Dendritic cell treated with granulocyte-macrophage colony-stimulating factor and Interleukin-4, amounts not matched to agents 40 ng/mL and 50 ng/mL, for 4 days (primary cell): ENCODE results near the gene MPPED1.

Experiments used
- H3K27ac Mint-ChIP-seq: one replicate; pipeline ENCODE4 v1.8.0; 2022; ENCODE audit warnings: mild to moderate bottlenecking, mixed read lengths
- H3K27me3 Mint-ChIP-seq: one replicate; pipeline ENCODE4 v1.8.0; 2022; ENCODE audit warnings: mild to moderate bottlenecking, mixed read lengths
- H3K36me3 Mint-ChIP-seq: one replicate; pipeline ENCODE4 v1.8.0; 2022; ENCODE audit warnings: low read depth, mixed read lengths
- H3K4me1 Mint-ChIP-seq: one replicate; pipeline ENCODE4 v1.8.0; 2022; ENCODE audit warnings: low read depth, mixed read lengths
- H3K4me3 Mint-ChIP-seq: one replicate; pipeline ENCODE4 v1.8.0; 2022; ENCODE audit warnings: mild to moderate bottlenecking, moderate library complexity, mixed read lengths
- H3K9me3 Mint-ChIP-seq: one replicate; pipeline ENCODE4 v1.8.0; 2022; ENCODE audit warnings: mixed read lengths
- intact Hi-C: fragments of 100-400 bp; cut with micrococcal nuclease; formaldehyde crosslinking; loops from one replicate; pipeline ENCODE4 v1.15.0; 2022

MPPED1 gene

DNA sequence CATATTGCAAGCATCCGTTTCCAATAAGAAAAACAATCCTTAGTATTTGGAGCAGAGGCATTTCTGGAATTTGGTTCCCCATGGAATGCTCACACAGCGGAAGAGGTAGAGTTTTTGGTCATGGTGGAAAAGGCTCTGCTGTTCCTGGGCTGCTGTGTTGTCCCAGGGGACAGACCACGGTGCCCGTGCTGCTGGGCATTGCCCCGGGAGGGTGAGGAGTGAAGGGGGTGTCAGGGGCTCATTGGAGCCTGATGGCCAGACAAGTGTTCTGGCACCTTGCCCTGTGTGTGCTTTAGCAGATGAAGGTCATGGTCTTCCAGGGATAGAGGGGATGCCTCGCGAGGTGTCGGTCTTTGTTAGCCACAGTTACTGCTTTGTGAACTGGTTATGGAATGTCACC lies 61.2 kb downstream of the MPPED1 start:
- no peaks in the 10 kb centered on the region for H3K9me3 Mint-ChIP-seq
- intact Hi-C loops, result no loop called here
- no peaks in the 10 kb centered on the region for H3K36me3 Mint-ChIP-seq
- H3K27me3 Mint-ChIP-seq, result peaks cover 6% of the 10 kb centered on the region
- H3K27ac Mint-ChIP-seq, result no peak overlapping the region
- H3K4me3 Mint-ChIP-seq, result no peak overlapping the region
- H3K4me1 Mint-ChIP-seq, result no peaks in the 10 kb centered on the region

DNA sequence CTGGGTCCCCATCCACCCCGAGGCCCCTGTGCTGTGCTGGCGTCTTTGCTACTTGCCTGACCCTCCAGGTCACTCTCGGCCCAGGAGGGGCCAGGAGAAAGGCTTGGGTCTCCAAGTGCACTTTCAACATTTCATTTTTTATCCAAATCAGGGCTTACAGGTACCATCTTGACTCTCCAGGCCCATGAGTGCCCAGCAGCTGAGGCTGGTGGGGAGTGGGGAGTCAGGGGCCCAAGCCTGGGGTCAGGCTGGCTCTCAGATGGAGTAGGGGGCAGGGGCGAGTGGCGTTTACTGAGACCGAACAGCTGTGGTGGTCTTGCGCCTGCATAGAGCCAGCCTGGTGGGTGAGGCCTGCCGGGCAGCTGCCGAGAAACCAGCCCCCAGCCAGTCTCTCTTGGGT lies 61.6 kb downstream of the MPPED1 start:
- H3K27me3 Mint-ChIP-seq, result peaks cover 5% of the 10 kb centered on the region
- H3K4me1 Mint-ChIP-seq, result no peaks in the 10 kb centered on the region
- no peak overlapping the region for H3K27ac Mint-ChIP-seq
- intact Hi-C loops, result no loop called here
- no peaks in the 10 kb centered on the region for H3K36me3 Mint-ChIP-seq
- no peak overlapping the region for H3K4me3 Mint-ChIP-seq
- H3K9me3 Mint-ChIP-seq, result no peaks in the 10 kb centered on the region

DNA sequence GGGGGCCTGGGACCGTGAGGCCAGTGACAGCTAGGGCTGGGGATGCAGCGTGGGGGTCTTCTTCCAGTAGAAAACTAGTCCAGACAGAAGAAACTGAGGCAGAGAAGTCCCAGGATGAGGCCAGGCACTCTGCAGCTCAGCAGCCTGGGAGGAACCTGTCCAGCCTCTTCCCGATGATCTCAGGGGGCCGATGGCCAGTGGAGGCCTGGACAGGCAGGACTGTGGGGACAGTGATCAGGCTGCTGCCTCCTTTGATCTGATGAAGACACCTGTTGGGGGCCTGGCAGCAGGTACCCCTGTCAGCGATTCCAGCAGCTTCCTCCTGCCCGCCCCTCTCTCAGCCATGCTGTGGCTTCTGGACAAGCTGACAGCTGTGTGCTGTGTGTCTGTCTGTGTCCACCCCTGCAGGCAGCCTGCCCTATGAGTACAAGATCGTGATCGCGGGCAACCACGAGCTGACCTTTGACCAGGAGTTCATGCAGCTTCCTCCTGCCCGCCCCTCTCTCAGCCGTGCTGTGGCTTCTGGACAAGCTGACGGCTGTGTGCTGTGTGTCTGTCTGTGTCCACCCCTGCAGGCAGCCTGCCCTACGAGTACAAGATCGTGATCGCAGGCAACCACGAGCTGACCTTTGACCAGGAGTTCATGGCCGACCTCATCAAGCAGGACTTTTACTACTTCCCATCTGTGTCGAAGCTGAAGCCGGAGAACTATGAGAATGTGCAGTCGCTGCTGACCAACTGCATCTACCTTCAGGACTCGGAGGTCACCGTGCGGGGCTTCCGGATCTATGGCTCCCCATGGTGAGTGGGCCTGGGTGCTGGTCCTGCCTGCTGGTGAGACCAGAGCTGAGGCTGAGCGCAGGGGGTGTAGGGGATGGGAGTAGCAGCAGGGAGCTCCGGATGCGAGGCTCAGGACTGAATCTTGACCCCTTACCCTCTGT lies 62.6 kb downstream of the MPPED1 start:
- H3K27me3 Mint-ChIP-seq, result peaks cover 5% of the 10 kb centered on the region
- H3K4me1 Mint-ChIP-seq, result peaks cover 5% of the 10 kb centered on the region
- H3K27ac Mint-ChIP-seq, result no peak overlapping the region
- H3K9me3 Mint-ChIP-seq, result no peaks in the 10 kb centered on the region
- H3K36me3 Mint-ChIP-seq, result no peaks in the 10 kb centered on the region
- H3K4me3 Mint-ChIP-seq, result no peak overlapping the region
- intact Hi-C loops, result no loop called here

DNA sequence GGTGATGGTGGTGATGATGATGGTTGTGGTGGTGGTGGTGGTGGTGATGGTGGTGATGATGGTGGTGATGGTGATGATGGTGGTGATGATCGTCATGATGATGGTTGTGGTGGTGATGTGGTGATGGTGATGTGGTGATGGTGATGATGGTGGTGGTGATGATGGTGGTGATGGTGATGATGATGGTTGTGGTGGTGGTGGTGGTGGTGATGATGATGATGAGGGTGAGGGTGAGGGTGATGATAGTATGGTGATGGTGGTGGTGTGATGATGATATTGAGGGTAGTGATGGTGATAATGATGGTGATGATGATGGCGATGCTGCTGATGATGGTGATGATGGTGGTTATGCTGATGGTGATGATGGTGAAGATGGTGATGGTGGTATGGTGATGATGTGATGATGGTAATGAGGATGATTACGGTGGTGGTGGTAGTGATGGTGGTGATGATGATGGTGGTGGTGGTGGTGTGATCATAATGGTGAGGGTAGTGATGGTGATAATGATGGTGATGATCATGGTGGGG lies 63.8 kb downstream of the MPPED1 start:
- H3K36me3 Mint-ChIP-seq, result no peaks in the 10 kb centered on the region
- peaks cover 5% of the 10 kb centered on the region for H3K27me3 Mint-ChIP-seq
- peaks cover 13% of the 10 kb centered on the region for H3K4me1 Mint-ChIP-seq
- no peaks in the 10 kb centered on the region for H3K9me3 Mint-ChIP-seq
- H3K4me3 Mint-ChIP-seq, result no peak overlapping the region
- intact Hi-C loops, result no loop called here
- H3K27ac Mint-ChIP-seq, result no peak overlapping the region

DNA sequence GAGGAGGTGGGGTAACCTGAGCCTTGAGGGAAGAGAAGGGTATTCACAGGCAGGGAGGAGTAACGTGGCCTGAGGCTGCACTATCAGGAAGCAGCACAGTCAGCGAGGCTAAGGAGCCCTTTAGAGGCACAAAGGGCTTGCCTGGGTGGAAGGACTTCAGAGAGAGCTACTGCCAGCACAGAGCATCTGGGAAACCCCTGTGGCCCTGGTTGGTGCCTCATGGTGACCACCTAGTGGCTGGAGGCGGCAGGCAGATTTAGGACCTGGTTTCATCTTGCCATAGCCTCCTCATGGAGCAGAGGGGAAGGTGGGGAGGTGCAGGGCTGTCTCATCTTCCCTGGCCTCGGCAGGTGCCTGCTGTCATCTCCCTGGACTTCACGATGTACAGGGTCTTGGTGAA lies 64.5 kb downstream of the MPPED1 start:
- Mint-ChIP-seq H3K27ac (no peak overlapping the region), H3K36me3 (no peaks in the 10 kb centered on the region)

GRCh38 chr22:43476751-43477725 lies 65.2 kb downstream of the MPPED1 start:
- intact Hi-C loops, result no loop called here
- Mint-ChIP-seq H3K36me3 (no peaks in the 10 kb centered on the region), H3K27me3 (peaks cover 5% of the 10 kb centered on the region), H3K9me3 (no peaks in the 10 kb centered on the region), H3K4me3 (no peak overlapping the region), H3K4me1 (peaks cover 25% of the 10 kb centered on the region), H3K27ac (no peak overlapping the region)

More for the DNA sequence above, 64.5 kb downstream of the MPPED1 start:
- Mint-ChIP-seq H3K4me3 (no peak overlapping the region), H3K4me1 (peaks cover 18% of the 10 kb centered on the region), H3K9me3 (no peaks in the 10 kb centered on the region), H3K27me3 (peaks cover 5% of the 10 kb centered on the region)
- intact Hi-C loops, result no loop called here

DNA sequence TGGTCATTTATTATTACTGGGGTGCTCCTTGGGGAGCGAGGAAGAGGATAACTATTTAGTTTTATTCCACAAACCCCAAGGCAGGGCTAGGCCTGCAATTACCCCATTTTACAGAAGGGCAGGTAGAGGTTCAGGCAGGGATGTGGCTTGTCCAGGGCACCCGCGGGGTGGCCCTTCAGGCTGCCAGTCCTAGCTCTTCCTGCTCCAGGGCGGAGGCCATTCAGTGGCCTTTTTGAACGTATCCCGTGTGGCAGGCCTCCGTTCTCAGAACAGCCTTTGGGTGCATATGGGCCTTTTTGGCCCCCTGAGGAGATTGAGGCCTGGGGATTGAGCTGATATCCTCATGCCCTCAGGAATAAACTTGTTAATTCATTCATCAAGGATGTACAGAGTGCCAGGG lies 66.2 kb downstream of the MPPED1 start:
- H3K4me3 Mint-ChIP-seq, result no peak overlapping the region

DNA sequence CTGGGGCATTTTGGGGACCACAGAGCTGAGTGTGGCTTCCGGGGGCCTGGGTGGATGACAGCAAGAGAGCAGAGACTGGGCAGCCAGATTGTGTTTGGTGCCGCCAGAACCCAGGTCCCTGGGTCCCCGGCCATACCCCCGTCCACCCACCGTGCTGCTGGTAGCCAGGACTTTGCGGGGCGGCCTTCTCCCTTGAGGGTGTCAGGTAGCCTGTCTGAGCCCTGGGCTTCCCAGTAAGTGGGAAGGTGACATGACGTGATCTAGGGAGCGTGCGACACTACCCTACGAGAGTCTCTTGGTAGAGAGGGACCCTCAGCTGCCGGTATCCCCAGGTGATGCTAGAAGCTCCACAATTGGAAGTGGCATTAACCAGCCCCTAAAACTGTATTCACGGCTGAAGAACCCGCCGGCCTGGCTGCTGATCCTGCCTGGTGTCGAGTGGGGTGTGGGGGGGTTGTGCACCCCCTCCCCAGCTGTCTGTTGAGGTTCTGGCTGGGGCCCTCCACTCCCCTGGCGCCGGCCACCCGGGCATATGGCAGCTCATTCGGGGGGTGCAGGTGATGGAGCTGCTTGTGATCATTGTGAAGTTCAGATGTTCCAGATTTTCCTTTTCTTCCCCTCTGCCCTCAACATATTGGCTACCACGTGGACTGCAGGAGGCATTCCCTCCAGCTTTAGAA lies 66.9 kb downstream of the MPPED1 start:
- H3K4me1 Mint-ChIP-seq, result peaks cover 25% of the 10 kb centered on the region
- no peaks in the 10 kb centered on the region for H3K9me3 Mint-ChIP-seq
- no peak overlapping the region for H3K4me3 Mint-ChIP-seq
- peaks cover 5% of the 10 kb centered on the region for H3K27me3 Mint-ChIP-seq
- no peak overlapping the region for H3K27ac Mint-ChIP-seq
- H3K36me3 Mint-ChIP-seq, result no peaks in the 10 kb centered on the region
- intact Hi-C loops, result no loop called here

More for the DNA sequence above, 66.2 kb downstream of the MPPED1 start:
- Mint-ChIP-seq H3K36me3 (no peaks in the 10 kb centered on the region), H3K4me1 (peaks cover 25% of the 10 kb centered on the region), H3K27ac (no peak overlapping the region), H3K27me3 (peaks cover 5% of the 10 kb centered on the region), H3K9me3 (no peaks in the 10 kb centered on the region)
- intact Hi-C loops, result no loop called here

DNA sequence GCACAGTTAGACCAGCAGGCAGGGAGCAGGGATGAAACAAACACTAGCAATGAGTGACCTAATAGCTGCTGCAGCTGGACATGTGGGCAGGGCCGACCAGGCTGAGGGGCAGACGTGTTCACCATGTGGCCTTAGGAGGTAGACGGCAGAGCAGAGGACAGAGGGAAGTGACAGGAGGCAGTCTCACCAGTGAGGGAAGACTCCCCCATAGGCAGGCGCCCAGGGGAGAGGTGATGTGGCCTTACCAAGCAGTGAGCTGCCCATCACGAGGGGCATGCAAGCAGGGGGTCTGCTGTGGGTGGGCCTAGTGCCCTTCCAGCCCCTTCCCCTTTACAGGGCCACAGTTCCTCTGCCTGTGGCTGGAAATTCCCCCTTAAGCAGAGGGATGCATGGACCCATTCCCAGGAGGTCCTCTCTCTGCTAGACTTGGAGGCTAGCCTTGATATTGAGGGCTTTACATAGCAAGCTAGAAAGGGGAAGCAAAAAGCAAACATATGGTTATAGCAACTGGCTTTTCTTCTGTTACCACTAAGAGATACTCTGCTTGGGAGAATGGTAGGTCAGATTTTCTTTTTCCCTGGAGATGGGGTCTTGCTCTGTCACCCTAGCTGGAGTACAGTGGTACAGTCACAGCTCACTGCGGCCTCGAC lies 67.6 kb downstream of the MPPED1 start:
- intact Hi-C loops, result no loop called here
- Mint-ChIP-seq H3K4me3 (no peak overlapping the region), H3K27ac (no peak overlapping the region), H3K27me3 (peaks cover 4% of the 10 kb centered on the region), H3K4me1 (peaks cover 25% of the 10 kb centered on the region), H3K9me3 (no peaks in the 10 kb centered on the region), H3K36me3 (no peaks in the 10 kb centered on the region)

DNA sequence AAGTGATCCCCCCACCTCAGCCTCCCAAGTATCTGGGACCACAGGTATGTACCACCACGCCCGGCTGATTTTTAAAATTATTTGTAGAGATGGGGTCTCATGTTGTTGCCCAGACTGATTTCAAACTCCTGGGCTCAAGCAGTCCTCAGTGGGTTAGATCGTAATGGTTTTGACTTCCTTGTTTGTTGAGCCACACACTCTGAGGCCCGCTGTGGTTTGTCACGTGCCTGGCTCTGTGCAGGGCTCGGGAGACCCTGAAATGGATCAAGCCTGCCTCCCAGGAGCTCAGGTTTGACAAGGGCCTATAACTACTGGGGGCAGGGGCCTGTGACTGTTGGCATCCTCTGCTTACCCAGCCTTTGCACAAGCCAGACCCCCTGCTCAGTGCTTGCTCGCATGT lies 68.1 kb downstream of the MPPED1 start:
- H3K9me3 Mint-ChIP-seq, result no peaks in the 10 kb centered on the region
- H3K36me3 Mint-ChIP-seq, result no peaks in the 10 kb centered on the region
- H3K27me3 Mint-ChIP-seq, result no peaks in the 10 kb centered on the region
- H3K4me3 Mint-ChIP-seq, result no peak overlapping the region
- no peak overlapping the region for H3K27ac Mint-ChIP-seq
- intact Hi-C loops, result loop anchor here (2.0 kb wide), 1 partner anchor 91 kb away; no protein-coding TSS in a partner anchor
- H3K4me1 Mint-ChIP-seq, result peaks cover 25% of the 10 kb centered on the region

DNA sequence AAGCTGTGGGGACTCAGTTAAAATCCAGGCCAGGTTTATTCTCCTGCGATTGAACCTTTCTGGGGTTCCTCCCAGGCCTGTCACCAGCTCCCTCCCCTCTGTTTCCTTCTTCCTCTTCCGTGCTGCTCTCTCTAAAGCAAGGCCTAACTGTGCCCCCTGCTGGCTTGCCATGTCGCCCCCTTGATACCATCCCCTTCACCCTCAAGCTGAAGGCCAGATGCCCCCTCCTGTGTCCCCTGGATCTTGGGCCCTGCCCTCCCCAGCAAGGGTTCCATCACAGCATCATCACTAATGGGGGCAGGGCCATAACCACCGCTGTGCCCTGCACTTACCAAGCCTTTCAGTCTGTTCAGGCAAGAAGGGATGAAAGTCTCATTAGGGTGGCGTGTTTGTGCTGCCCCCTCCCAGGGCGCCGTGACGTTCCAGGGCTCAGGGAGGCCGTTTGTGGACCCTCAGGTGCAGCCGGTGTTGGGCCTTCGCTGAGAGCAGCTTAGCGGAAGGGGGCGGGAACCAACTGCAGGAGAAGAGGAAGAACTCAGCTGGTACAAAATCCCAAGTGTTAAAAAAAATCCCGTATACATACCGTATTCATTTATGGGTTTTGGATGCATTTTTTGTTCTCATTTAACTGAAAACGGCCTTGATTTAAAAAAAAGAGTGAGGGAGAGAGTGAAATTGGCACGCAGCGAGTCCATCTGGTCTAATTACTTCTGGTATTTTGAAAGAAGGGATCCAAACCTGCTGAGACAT lies 69.9 kb downstream of the MPPED1 start:
- Mint-ChIP-seq H3K27ac (peak overlapping the region; percentile 40), H3K36me3 (no peaks in the 10 kb centered on the region), H3K4me1 (peaks cover 25% of the 10 kb centered on the region), H3K27me3 (no peaks in the 10 kb centered on the region), H3K9me3 (no peaks in the 10 kb centered on the region), H3K4me3 (peak overlapping the region; percentile 51)
- intact Hi-C loops, result loop anchor here (2.0 kb wide), 1 partner anchor 93 kb away; no protein-coding TSS in a partner anchor

GRCh38 chr22:43482318-43482625 lies 70.5 kb downstream of the MPPED1 start:
- Mint-ChIP-seq H3K4me1 (peaks cover 25% of the 10 kb centered on the region), H3K4me3 (no peak overlapping the region), H3K9me3 (no peaks in the 10 kb centered on the region), H3K27ac (peak overlapping the region; percentile 40), H3K36me3 (no peaks in the 10 kb centered on the region), H3K27me3 (no peaks in the 10 kb centered on the region)
- intact Hi-C loops, result no loop called here
